CD14-positive monocyte (primary cell): ENCODE data around the gene SLC2A2. TPM values are rescaled to one million over a fixed set of nuclear protein-coding genes. Genes with fewer than 3 reads are reported as not detected.

Experiments
- DNase-seq, 3 donors: peaks; one replicate each; pipeline ENCODE4 v3.0.0-alpha.2; 2011 to 2022
- H2AFZ ChIP-seq: 2 replicates; pipeline ENCODE4 v1.6.0; 2012; ENCODE audit warnings: mild to moderate bottlenecking, low read depth, low read length, inconsistent platforms; ENCODE audit not compliant: insufficient read depth, poor library complexity, severe bottlenecking
- H3K27ac ChIP-seq, 2 donors: 1 replicate in 1 of 2; 2 replicates in 1 of 2; pipeline ENCODE4 v1.5.1; 2012 to 2013; ENCODE audit warnings: low read length in 2 of 2, control low read depth in 1 of 2, inconsistent platforms in 1 of 2, low read depth in 1 of 2, mild to moderate bottlenecking in 1 of 2
- H3K27me3 ChIP-seq, 2 donors: one replicate each; pipeline versions ENCODE4 v1.6.0 to v1.6.1; 2011 to 2013; ENCODE audit warnings: low read length in 2 of 2; ENCODE audit not compliant: control insufficient read depth in 2 of 2, insufficient read depth in 2 of 2
- H3K36me3 ChIP-seq, 2 donors: replicated peaks in 1 of 2; 1 replicate in 1 of 2; 2 replicates in 1 of 2; pipeline versions ENCODE4 v1.5.1 to v1.6.1; 2012 to 2013; ENCODE audit warnings: low read length in 2 of 2, control low read depth in 1 of 2, inconsistent platforms in 1 of 2, mild to moderate bottlenecking in 1 of 2; ENCODE audit not compliant: insufficient read depth in 2 of 2, control insufficient read depth in 1 of 2
- H3K4me1 ChIP-seq, 2 donors: 1 replicate in 1 of 2; 2 replicates in 1 of 2; pipeline versions ENCODE4 v1.5.1 to v1.6.1; 2012 to 2013; ENCODE audit warnings: low read length in 2 of 2, control low read depth in 1 of 2, inconsistent platforms in 1 of 2, mild to moderate bottlenecking in 1 of 2, moderate library complexity in 1 of 2; ENCODE audit not compliant: insufficient read depth in 2 of 2, control insufficient read depth in 1 of 2
- H3K4me2 ChIP-seq: replicated peaks from 2 replicates; pipeline ENCODE3; 2012; ENCODE audit warnings: low read length, moderate library complexity, mild to moderate bottlenecking; ENCODE audit not compliant: poor library complexity, severe bottlenecking; ENCODE audit errors: extremely low read depth
- H3K4me3 ChIP-seq, 3 experiments: fragments of 200-600 bp in 1 of 3; sonication (generic) in 1 of 3; replicated peaks in 1 of 3; 1 replicate in 2 of 3; 2 replicates in 1 of 3; pipeline ENCODE4 v1.5.1; 2011 to 2013; ENCODE audit warnings: low read length in 3 of 3, mild to moderate bottlenecking in 3 of 3, control low read depth in 2 of 3, low read depth in 2 of 3, inconsistent platforms in 1 of 3, moderate library complexity in 1 of 3
- H3K79me2 ChIP-seq: 2 replicates; pipeline ENCODE4 v1.6.0; 2012; ENCODE audit warnings: mild to moderate bottlenecking, control low read depth, inconsistent platforms, low read length, moderate library complexity; ENCODE audit not compliant: insufficient read depth
- H3K9ac ChIP-seq: 2 replicates; pipeline ENCODE4 v1.6.0; 2017; ENCODE audit warnings: low read length, mild to moderate bottlenecking; ENCODE audit not compliant: insufficient read depth, poor library complexity, severe bottlenecking
- H3K9me3 ChIP-seq, 2 donors: replicated peaks in 1 of 2; 1 replicate in 1 of 2; 2 replicates in 1 of 2; pipeline versions ENCODE4 v1.5.1 to v1.6.1; 2012 to 2013; ENCODE audit warnings: low read length in 2 of 2, control low read depth in 1 of 2; ENCODE audit not compliant: control insufficient read depth in 1 of 2, insufficient read depth in 1 of 2
- H4K20me1 ChIP-seq: 2 replicates; pipeline ENCODE4 v1.6.0; 2012; ENCODE audit warnings: mild to moderate bottlenecking, low read length, control low read depth, moderate library complexity; ENCODE audit not compliant: insufficient read depth
- H3K27ac Mint-ChIP-seq, 7 donors: one replicate each; pipeline ENCODE4 v1.8.0; 2020; ENCODE audit warnings: mild to moderate bottlenecking in 7 of 7, mixed read lengths in 7 of 7, moderate library complexity in 6 of 7, inconsistent platforms in 2 of 7
- H3K27me3 Mint-ChIP-seq, 3 donors: one replicate each; pipeline ENCODE4 v1.8.0; 2021 to 2022; ENCODE audit warnings: low read depth in 3 of 3, mild to moderate bottlenecking in 3 of 3, mixed read lengths in 3 of 3, moderate library complexity in 3 of 3, inconsistent platforms in 1 of 3
- H3K36me3 Mint-ChIP-seq, 2 donors: one replicate each; pipeline ENCODE4 v1.8.0; 2020; ENCODE audit warnings: mixed read lengths in 2 of 2, inconsistent platforms in 1 of 2, mild to moderate bottlenecking in 1 of 2
- H3K4me1 Mint-ChIP-seq: one replicate; pipeline ENCODE4 v1.8.0; 2020; ENCODE audit warnings: mild to moderate bottlenecking, mixed read lengths
- H3K4me3 Mint-ChIP-seq, 2 donors: one replicate each; pipeline ENCODE4 v1.8.0; 2020; ENCODE audit warnings: mild to moderate bottlenecking in 2 of 2, mixed read lengths in 2 of 2, moderate library complexity in 1 of 2
- H3K9me3 Mint-ChIP-seq, 7 donors: one replicate each; pipeline ENCODE4 v1.8.0; 2020 to 2022; ENCODE audit warnings: mixed read lengths in 7 of 7, mild to moderate bottlenecking in 6 of 7, moderate library complexity in 6 of 7, inconsistent platforms in 2 of 7
- WGBS: methylation state at CpG from one replicate; pipeline ENCODE4 v1.1.5; 2013; ENCODE audit warnings: missing lambda C conversion rate; ENCODE audit not compliant: insufficient coverage; 5-methylcytosine and 5-hydroxymethylcytosine counted together
- intact Hi-C, 2 donors: fragments of 100-400 bp; cut with micrococcal nuclease; formaldehyde crosslinking; loops; one replicate each; pipeline versions ENCODE4 v1.15.0 to v1.15.1; 2023
- polyA plus RNA-seq, 3 donors: library from polyadenylated mRNA; depleted of rRNA in 1 of 3; unstranded in 2 of 3; stranded (reverse) in 1 of 3; fragments of 300-500 nt in 2 of 3; fragments of >200 nt in 1 of 3; fragmentation: Illumina TruSeq in 2 of 3; gene quantifications; 1 replicate in 2 of 3; 2 replicates in 1 of 3; pipeline ENCODE4 v1.2.3, GENCODE V29; 2012 to 2021
- TF ChIP-seq, protein P1 (sequence below): fragments of 200-600 bp; IDR thresholded peaks from one replicate; pipeline ENCODE4 v1.8.0; 2022; ENCODE audit warnings: antibody characterized with exemption, mild to moderate bottlenecking

The SLC2A2 gene
- polyA plus RNA-seq, 3 donors, result not detected

DNA sequence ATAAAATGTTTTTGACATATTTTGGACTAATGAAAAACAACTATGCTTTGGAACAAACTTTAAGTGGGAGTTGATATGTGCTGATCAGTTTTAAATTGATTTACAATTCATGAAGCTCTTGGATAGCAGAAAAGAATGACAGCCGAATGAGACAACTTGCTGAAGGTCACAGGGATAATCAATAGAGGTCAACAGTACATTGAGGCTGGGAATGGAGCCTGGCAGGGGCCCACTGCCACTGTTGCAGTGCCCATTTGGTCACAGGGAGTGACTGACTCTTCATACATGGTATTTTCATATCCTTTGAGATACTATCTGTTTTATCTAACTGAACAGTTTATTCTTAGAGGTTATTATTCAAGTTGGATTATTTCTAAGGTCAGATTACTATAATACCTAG lies 59.4 kb downstream of the SLC2A2 start:
- no peak overlapping the region for H3K27ac Mint-ChIP-seq
- no peaks in the 10 kb centered on the region for H3K27me3 ChIP-seq
- no peaks in the 10 kb centered on the region for H3K79me2 ChIP-seq
- WGBS, result 100% methylated on average over 1 of the region's 1 CpG
- H3K4me1 ChIP-seq, result no peaks in the 10 kb centered on the region
- H4K20me1 ChIP-seq, result no peaks in the 10 kb centered on the region
- no peak overlapping the region for H2AFZ ChIP-seq
- no peak overlapping the region for H3K4me3 Mint-ChIP-seq
- no peak overlapping the region for H3K4me3 ChIP-seq
- H3K27me3 Mint-ChIP-seq, result peaks cover 0 to 1% (median 0%) of the 10 kb centered on the region in 3 donors
- TF ChIP-seq, protein P1, sequence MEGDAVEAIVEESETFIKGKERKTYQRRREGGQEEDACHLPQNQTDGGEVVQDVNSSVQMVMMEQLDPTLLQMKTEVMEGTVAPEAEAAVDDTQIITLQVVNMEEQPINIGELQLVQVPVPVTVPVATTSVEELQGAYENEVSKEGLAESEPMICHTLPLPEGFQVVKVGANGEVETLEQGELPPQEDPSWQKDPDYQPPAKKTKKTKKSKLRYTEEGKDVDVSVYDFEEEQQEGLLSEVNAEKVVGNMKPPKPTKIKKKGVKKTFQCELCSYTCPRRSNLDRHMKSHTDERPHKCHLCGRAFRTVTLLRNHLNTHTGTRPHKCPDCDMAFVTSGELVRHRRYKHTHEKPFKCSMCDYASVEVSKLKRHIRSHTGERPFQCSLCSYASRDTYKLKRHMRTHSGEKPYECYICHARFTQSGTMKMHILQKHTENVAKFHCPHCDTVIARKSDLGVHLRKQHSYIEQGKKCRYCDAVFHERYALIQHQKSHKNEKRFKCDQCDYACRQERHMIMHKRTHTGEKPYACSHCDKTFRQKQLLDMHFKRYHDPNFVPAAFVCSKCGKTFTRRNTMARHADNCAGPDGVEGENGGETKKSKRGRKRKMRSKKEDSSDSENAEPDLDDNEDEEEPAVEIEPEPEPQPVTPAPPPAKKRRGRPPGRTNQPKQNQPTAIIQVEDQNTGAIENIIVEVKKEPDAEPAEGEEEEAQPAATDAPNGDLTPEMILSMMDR, result no peak
- H3K4me2 ChIP-seq, result no peak overlapping the region
- no peaks in the 10 kb centered on the region for H3K4me1 Mint-ChIP-seq
- no peak overlapping the region for H3K9ac ChIP-seq
- no peaks in the 10 kb centered on the region for H3K36me3 Mint-ChIP-seq
- H3K36me3 ChIP-seq, result no peaks in the 10 kb centered on the region
- peaks cover 0 to 10% (median 2%) of the 10 kb centered on the region in 7 donors for H3K9me3 Mint-ChIP-seq
- intact Hi-C loops, result no loop called here
- H3K9me3 ChIP-seq, result no peaks in the 10 kb centered on the region
- no peak for DNase-seq
- no peak overlapping the region for H3K27ac ChIP-seq

DNA sequence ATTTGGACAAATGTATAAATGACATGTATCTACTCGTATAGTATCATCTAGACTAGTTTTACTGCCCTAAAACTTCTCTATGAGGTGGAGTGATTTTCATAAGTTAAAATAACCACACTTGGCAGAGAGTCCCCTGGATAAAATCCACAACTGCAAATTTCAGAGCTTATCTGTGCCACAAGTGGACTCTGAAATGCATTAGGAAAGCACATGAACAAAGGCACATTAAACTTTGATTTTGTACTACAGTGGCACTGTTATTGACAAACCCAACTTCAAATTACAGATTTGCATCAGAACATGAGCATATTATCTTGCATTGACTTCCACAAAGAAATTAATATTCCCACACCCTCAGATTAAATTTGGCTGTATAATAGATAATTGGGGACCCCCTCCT lies 60.0 kb downstream of the SLC2A2 start:
- peaks cover 0 to 1% (median 0%) of the 10 kb centered on the region in 3 donors for H3K27me3 Mint-ChIP-seq
- Histone ChIP-seq H3K4me3 (no peak overlapping the region), H3K4me1 (no peaks in the 10 kb centered on the region), H3K36me3 (no peaks in the 10 kb centered on the region), H3K27ac (no peak overlapping the region), H3K9me3 (no peaks in the 10 kb centered on the region), H3K4me2 (no peak overlapping the region), H3K79me2 (no peaks in the 10 kb centered on the region), H3K9ac (no peak overlapping the region), H4K20me1 (no peaks in the 10 kb centered on the region), H3K27me3 (no peaks in the 10 kb centered on the region), H2AFZ (no peak overlapping the region)
- H3K4me1 Mint-ChIP-seq, result no peaks in the 10 kb centered on the region
- peaks cover 0 to 8% (median 2%) of the 10 kb centered on the region in 7 donors for H3K9me3 Mint-ChIP-seq
- TF ChIP-seq, protein P1, result no peak
- H3K4me3 Mint-ChIP-seq, result no peak overlapping the region
- H3K36me3 Mint-ChIP-seq, result no peaks in the 10 kb centered on the region
- H3K27ac Mint-ChIP-seq, result no peak overlapping the region
- WGBS, result no CpG with 5 or more reads among the region's 1 CpG
- no peak for DNase-seq
- intact Hi-C loops, result no loop called here
